HCT116 (cell line): Measurements from ENCODE around the gene LSM2. TPM values are rescaled to one million over a fixed set of nuclear protein-coding genes. Genes with fewer than 3 reads are reported as not detected.

Source experiments
- ATAC-seq: fragments of 200-7000 bp; cut with Tn5 transposase; 2 replicates; pipeline ENCODE4 v1.9.1; 2020; ENCODE audit warnings: mild to moderate bottlenecking, moderate library complexity
- BruUV-seq: library from RNA; stranded (reverse); fragments of 400-500 nt; replicated peaks from 2 replicates; lab custom pipeline; 2021; lab: Mats Ljungman, UMichigan
- CTCF ChIA-PET: fragments of 300-600 bp; sonication (Branson Sonifier 250); formaldehyde crosslinking; loops from one replicate; lab custom pipeline; 2021; ENCODE audit warnings: antibody characterized with exemption; lab: Charles Lee
- POLR2A ChIA-PET: fragments of 300-600, 350-600 bp; sonication (Branson Sonifier 250); formaldehyde crosslinking; loops from one replicate; lab custom pipeline; 2021; ENCODE audit warnings: antibody characterized with exemption; lab: Charles Lee
- RAD21 ChIA-PET, 2 experiments: fragments of 300-600 bp; sonication (Branson Sonifier 250); formaldehyde crosslinking; loops; one replicate each; lab custom pipeline; 2023; ENCODE audit warnings: low total read pairs in 2 of 2; ENCODE audit not compliant: uncharacterized antibody in 2 of 2, unreplicated experiment in 2 of 2, low non-redundant PET in 1 of 2; lab: Charles Lee
- DNase-seq: peaks from one replicate; pipeline ENCODE4 v3.0.0-alpha.2; 2010; ENCODE audit warnings: low read depth, low spot score
- H2AFZ ChIP-seq: fragments of 200-600 bp; shearing (Covaris generic), sonication (generic); 2 replicates; pipeline ENCODE4 v1.6.1; 2017; ENCODE audit warnings: low read depth, mixed run types, mixed read lengths, antibody characterized with exemption, low read length; ENCODE audit not compliant: poor library complexity, severe bottlenecking
- H3K27ac ChIP-seq: 2 replicates; pipeline ENCODE4 v1.5.1; 2012; ENCODE audit warnings: low read depth, low read length
- H3K27me3 ChIP-seq: fragments of 200-600 bp; sonication (generic); 2 replicates; pipeline ENCODE4 v1.6.1; 2016; ENCODE audit warnings: mixed run types, low read length, mixed read lengths; ENCODE audit not compliant: insufficient read depth
- H3K36me3 ChIP-seq, 2 experiments: fragments of 200-500 bp in 1 of 2; fragments of 200-600 bp in 1 of 2; sonication (Bioruptor generic) in 1 of 2; sonication (generic) in 1 of 2; 2 replicates each; pipeline versions ENCODE4 v1.5.1 to v1.6.1; 2014 to 2016; ENCODE audit warnings: low read length in 2 of 2, inconsistent platforms in 1 of 2, mixed read lengths in 1 of 2, mixed run types in 1 of 2; ENCODE audit not compliant: insufficient read depth in 2 of 2, control insufficient read depth in 1 of 2
- H3K4me1 ChIP-seq, 2 experiments: fragments of 200-600 bp in 1 of 2; sonication (generic) in 1 of 2; 2 replicates each; pipeline versions ENCODE4 v1.5.1 to v1.6.1; 2012 to 2017; ENCODE audit warnings: low read length in 2 of 2, inconsistent platforms in 1 of 2, mild to moderate bottlenecking in 1 of 2, mixed read lengths in 1 of 2, mixed run types in 1 of 2, moderate library complexity in 1 of 2; ENCODE audit not compliant: insufficient read depth in 2 of 2, control insufficient read depth in 1 of 2
- H3K4me2 ChIP-seq: fragments of 200-600 bp; sonication (generic); 2 replicates; pipeline ENCODE4 v1.6.1; 2017; ENCODE audit warnings: mixed run types, low read length, mixed read lengths
- H3K4me3 ChIP-seq, 2 experiments: fragments of 200-600 bp in 1 of 2; sonication (generic) in 1 of 2; replicated peaks in 1 of 2; 2 replicates each; pipeline ENCODE4 v1.5.1; 2011 to 2016; ENCODE audit warnings: low read length in 2 of 2, control low read depth in 1 of 2, low read depth in 1 of 2, mild to moderate bottlenecking in 1 of 2, mixed read lengths in 1 of 2, mixed run types in 1 of 2
- H3K79me2 ChIP-seq: fragments of 200-600 bp; sonication (generic); 2 replicates; pipeline ENCODE4 v1.6.1; 2017; ENCODE audit warnings: mild to moderate bottlenecking, mixed run types, low read length, moderate library complexity, mixed read lengths; ENCODE audit not compliant: insufficient read depth
- H3K9ac ChIP-seq: fragments of 200-600 bp; sonication (generic); 2 replicates; pipeline ENCODE4 v1.6.1; 2016; ENCODE audit warnings: low read length, mixed read lengths
- H3K9me2 ChIP-seq: fragments of 200-600 bp; sonication (generic), shearing (Covaris generic); 2 replicates; pipeline ENCODE4 v1.6.1; 2017; ENCODE audit warnings: mixed run types, mild to moderate bottlenecking, moderate library complexity; ENCODE audit not compliant: insufficient read depth
- H3K9me3 ChIP-seq, 2 experiments: fragments of 200-500 bp in 1 of 2; fragments of 200-600 bp in 1 of 2; sonication (Bioruptor generic) in 1 of 2; sonication (generic) in 1 of 2; 2 replicates each; pipeline ENCODE4 v1.6.1; 2014 to 2017; ENCODE audit warnings: low read length in 2 of 2, mixed read lengths in 2 of 2, inconsistent platforms in 1 of 2, low read depth in 1 of 2, mild to moderate bottlenecking in 1 of 2, mixed run types in 1 of 2, moderate library complexity in 1 of 2; ENCODE audit not compliant: control insufficient read depth in 1 of 2, insufficient read depth in 1 of 2
- H4K20me1 ChIP-seq: fragments of 200-600 bp; sonication (generic), shearing (Covaris generic); 2 replicates; pipeline ENCODE4 v1.6.1; 2017; ENCODE audit warnings: mixed run types, mild to moderate bottlenecking, moderate library complexity; ENCODE audit not compliant: insufficient read depth
- EGR1 ChIP-seq: IDR thresholded peaks from 2 replicates; pipeline ENCODE4 v1.6.1; 2012; ENCODE audit warnings: low read depth
- ELF1 ChIP-seq: IDR thresholded peaks from 2 replicates; pipeline ENCODE4 v1.6.1; 2012; ENCODE audit warnings: low read depth, borderline replicate concordance
- FOSL1 ChIP-seq: IDR thresholded peaks from 2 replicates; pipeline ENCODE4 v1.6.1; 2012; ENCODE audit warnings: low read depth
- POLR2AphosphoS5 ChIP-seq: IDR thresholded peaks from 2 replicates; pipeline ENCODE4 v1.6.1; 2011; ENCODE audit warnings: mild to moderate bottlenecking, low read depth, low read length, moderate library complexity
- TCF7L2 ChIP-seq: IDR thresholded peaks from 2 replicates; pipeline ENCODE4 v1.7.0; 2011; ENCODE audit warnings: borderline replicate concordance, inconsistent platforms; ENCODE audit not compliant: insufficient read depth, insufficient read length; ENCODE audit errors: extremely low read depth
- ZNF274 ChIP-seq: fragments of 200-500 bp; sonication (Bioruptor generic); IDR thresholded peaks from 2 replicates; pipeline ENCODE4 v1.6.1; 2014; ENCODE audit warnings: mild to moderate bottlenecking, low read depth, low read length, inconsistent platforms
- intact Hi-C: fragments of 100-400 bp; cut with micrococcal nuclease; formaldehyde crosslinking; loops from 2 replicates; pipeline ENCODE4 v1.10.0; 2022
- total RNA-seq: library from RNA; stranded (reverse); gene quantifications from one replicate; pipeline ENCODE4 v1.2.1, GENCODE V29; 2021; ENCODE audit not compliant: unreplicated experiment
- TF ChIP-seq, protein P1 (sequence below): IDR thresholded peaks from 2 replicates; pipeline ENCODE4 v1.6.1; 2011; ENCODE audit warnings: mild to moderate bottlenecking, low read length, moderate library complexity; ENCODE audit not compliant: insufficient replicate concordance; ENCODE audit errors: extremely low read depth
- TF ChIP-seq, protein P2 (sequence below): IDR thresholded peaks from 2 replicates; pipeline ENCODE4 v1.6.1; 2012

Gene LSM2
- total RNA-seq, 1 experiment from 2014 or later, result 89.7 TPM

DNA sequence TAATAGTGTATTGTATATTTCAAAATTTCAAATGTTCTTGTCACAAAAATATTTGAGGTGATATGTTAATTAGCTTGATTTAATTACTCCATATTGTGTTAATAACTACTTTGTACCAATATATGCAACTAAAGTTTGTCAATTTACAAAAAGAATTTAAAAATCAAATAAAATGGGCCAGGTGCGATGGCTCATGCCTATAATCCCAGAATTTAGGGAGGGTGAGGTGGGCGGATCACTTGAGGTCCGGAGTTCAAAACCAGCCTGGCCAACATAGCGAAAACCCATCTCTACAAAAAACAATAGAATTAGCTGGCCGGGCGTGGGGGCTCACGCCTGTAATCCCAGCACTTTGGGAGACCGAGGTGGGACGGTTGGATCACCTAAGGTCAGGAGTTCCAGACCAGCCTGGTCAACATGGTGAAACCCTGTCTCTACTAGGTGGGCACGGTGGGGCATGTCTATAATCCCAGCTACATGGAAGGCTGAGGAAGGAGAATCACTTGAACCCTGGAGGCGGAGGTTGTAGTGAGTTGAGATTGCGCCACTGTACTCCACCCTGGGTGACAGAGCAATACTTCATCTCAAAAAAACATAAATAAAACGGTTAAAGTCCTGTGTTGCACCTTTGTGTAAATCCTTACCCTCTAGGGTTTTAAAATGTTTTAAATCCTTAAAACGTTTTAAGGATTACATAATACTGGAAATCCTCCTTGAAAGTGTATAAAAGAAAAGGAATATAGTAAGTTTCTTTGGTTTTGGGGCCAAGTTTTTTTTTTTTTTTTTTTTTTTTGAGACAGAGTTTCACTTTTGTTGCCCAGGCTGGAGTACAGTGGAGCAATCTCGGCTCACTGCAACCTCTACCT lies 24.8 kb upstream of the LSM2 start:
- ChIA-PET RAD21 (interaction anchor here in 1 of 2 experiments (0.8 kb wide), 1 partner anchor 25 kb away, joined by 3 read pairs; the partner anchor contains the start of gene LSM2), POLR2A (interaction anchor here (0.9 to 2.4 kb wide), 3 partner anchors 25 to 285 kb away, joined by 4 to 9 read pairs (median 8); partner anchors contain the start of genes ATP6V1G2, LSM2, NFKBIL1 and VARS1), CTCF (interaction anchor here (1.2 to 2.6 kb wide), 3 partner anchors 59 to 67 kb away, joined by 3 to 12 read pairs (median 3); no protein-coding TSS in a partner anchor)
- H3K27ac ChIP-seq, result peak overlapping the region; percentile 46
- TF ChIP-seq ELF1 (no peak), POLR2AphosphoS5 (0 out of 2 replicates have a peak, but pooled peaks have one; percentile 32), EGR1 (no peak), TCF7L2 (no peak), ZNF274 (no peak), FOSL1 (no peak)
- TF ChIP-seq, protein P1, sequence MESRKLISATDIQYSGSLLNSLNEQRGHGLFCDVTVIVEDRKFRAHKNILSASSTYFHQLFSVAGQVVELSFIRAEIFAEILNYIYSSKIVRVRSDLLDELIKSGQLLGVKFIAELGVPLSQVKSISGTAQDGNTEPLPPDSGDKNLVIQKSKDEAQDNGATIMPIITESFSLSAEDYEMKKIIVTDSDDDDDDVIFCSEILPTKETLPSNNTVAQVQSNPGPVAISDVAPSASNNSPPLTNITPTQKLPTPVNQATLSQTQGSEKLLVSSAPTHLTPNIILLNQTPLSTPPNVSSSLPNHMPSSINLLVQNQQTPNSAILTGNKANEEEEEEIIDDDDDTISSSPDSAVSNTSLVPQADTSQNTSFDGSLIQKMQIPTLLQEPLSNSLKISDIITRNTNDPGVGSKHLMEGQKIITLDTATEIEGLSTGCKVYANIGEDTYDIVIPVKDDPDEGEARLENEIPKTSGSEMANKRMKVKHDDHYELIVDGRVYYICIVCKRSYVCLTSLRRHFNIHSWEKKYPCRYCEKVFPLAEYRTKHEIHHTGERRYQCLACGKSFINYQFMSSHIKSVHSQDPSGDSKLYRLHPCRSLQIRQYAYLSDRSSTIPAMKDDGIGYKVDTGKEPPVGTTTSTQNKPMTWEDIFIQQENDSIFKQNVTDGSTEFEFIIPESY, result no peak
- TF ChIP-seq, protein P2, sequence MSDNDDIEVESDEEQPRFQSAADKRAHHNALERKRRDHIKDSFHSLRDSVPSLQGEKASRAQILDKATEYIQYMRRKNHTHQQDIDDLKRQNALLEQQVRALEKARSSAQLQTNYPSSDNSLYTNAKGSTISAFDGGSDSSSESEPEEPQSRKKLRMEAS, result no peak
- 0 out of 2 replicates have a peak overlapping the region, but pooled peaks have one; percentile 7 for H3K9ac ChIP-seq
- H3K4me3 ChIP-seq, result no peak overlapping the region
- H3K4me1 ChIP-seq, result peaks cover 16 to 52% of the 10 kb centered on the region in 2 experiments
- DNase-seq (no peak), ATAC-seq (no peak)
- peaks cover 5% of the 10 kb centered on the region; the same call in 1 of the 2 replicates for H4K20me1 ChIP-seq
- BruUV-seq, result no TSS peak
- H3K4me2 ChIP-seq, result peak overlapping the region; percentile 77; the same call in 1 of the 2 replicates
- intact Hi-C loops, result loop anchor here (5.0 to 10.0 kb wide), 2 partner anchors 94 to 287 kb away; partner anchors contain the start of genes ATP6V1G2, CLIC1, DDX39B and NFKBIL1
- H3K36me3 ChIP-seq, result peaks cover 0 to 12% of the 10 kb centered on the region in 2 experiments; a peak in 3 of 4 replicates
- peaks cover 49% of the 10 kb centered on the region for H3K79me2 ChIP-seq
- H3K27me3 ChIP-seq, result no peaks in the 10 kb centered on the region
- H3K9me2 ChIP-seq, result no peaks in the 10 kb centered on the region
- no peaks in the 10 kb centered on the region for H3K9me3 ChIP-seq
- H2AFZ ChIP-seq, result no peak overlapping the region
